ENCODE measurements around the gene SART1. TPM values are rescaled to one million over a fixed set of nuclear protein-coding genes. Genes with fewer than 3 reads are reported as not detected.
"Not testable (repeated sequence)": the region's sequence is repeated elsewhere in the genome, so short reads cannot be mapped to it uniquely, and the experiment has no call there.

Gene SART1
- total RNA-seq, 1 donor from 2014 or later = 29.7 TPM

GRCh38 chr11:66020212-66020611 lies 58.7 kb downstream of the SART1 start:
- no peak for ATAC-seq

GRCh38 chr11:66020618-66021357 lies 59.3 kb downstream of the SART1 start:
- ATAC-seq = peak; percentile 55

- ATAC-seq = peak; percentile 70
Observed at GRCh38 chr11:66022401-66023185, 61.1 kb downstream of the SART1 start.

- ATAC-seq = not testable (repeated sequence)
Observed at GRCh38 chr11:66023186-66023440, 61.6 kb downstream of the SART1 start.

- no peak for ATAC-seq
Observed at GRCh38 chr11:66026017-66026529, 64.5 kb downstream of the SART1 start, which contains the start of gene CATSPER1. CATSPER1 (minus strand) TSS chr11:66026479; CDS start chr11:66026379, 100 bp downstream.

Other genes with a start within 250 kb of the SART1 start
- 47.3 TPM for gene KAT5, start 249.5 kb upstream of the SART1 start, total RNA-seq
- gene RNASEH2C, start 240.9 kb upstream of the SART1 start, total RNA-seq = 28.7 TPM
- gene AP5B1, start 180.8 kb upstream of the SART1 start, total RNA-seq = 18.2 TPM
- 49.0 TPM for gene OVOL1, start 174.7 kb upstream of the SART1 start, total RNA-seq
- gene SNX32, start 127.8 kb upstream of the SART1 start, total RNA-seq = 0.12 TPM
- gene CFL1, start 103.6 kb upstream of the SART1 start, total RNA-seq = 645 TPM
- 20.4 TPM for gene MUS81, start 101.3 kb upstream of the SART1 start, total RNA-seq
- gene EFEMP2, start 88.9 kb upstream of the SART1 start, total RNA-seq = 4.6 TPM
- gene CTSW, start 81.9 kb upstream of the SART1 start, total RNA-seq = not detected
- gene FIBP, start 73.3 kb upstream of the SART1 start, total RNA-seq = 42.3 TPM
- gene CCDC85B, start 71.1 kb upstream of the SART1 start, total RNA-seq = 15.3 TPM
- gene FOSL1, start 61.3 kb upstream of the SART1 start, total RNA-seq = 28.9 TPM
- gene C11orf68, start 42.7 kb upstream of the SART1 start, total RNA-seq = 16.9 TPM
- gene DRAP1, start 42.3 kb upstream of the SART1 start, total RNA-seq = 76.2 TPM
- not detected for gene TSGA10IP, start 16.3 kb upstream of the SART1 start, total RNA-seq
- 23.0 TPM for gene EIF1AD, start 40.4 kb downstream of the SART1 start, total RNA-seq
- 145 TPM for gene BANF1, start 40.8 kb downstream of the SART1 start, total RNA-seq
- gene CST6, start 50.3 kb downstream of the SART1 start, total RNA-seq = 9.2 TPM
- not detected for gene CATSPER1, start 64.7 kb downstream of the SART1 start, total RNA-seq
- gene GAL3ST3, start 87.4 kb downstream of the SART1 start, total RNA-seq = not detected
- gene SF3B2, start 90.6 kb downstream of the SART1 start, total RNA-seq = 76.7 TPM
- gene PACS1, start 108.5 kb downstream of the SART1 start, total RNA-seq = 41.7 TPM